IMR-90 (cell line): ENCODE results near the gene UBE3C. TPM values are rescaled to one million over a fixed set of nuclear protein-coding genes. Genes with fewer than 3 reads are reported as not detected.
"Not testable (repeated sequence)": the region's sequence is repeated elsewhere in the genome, so short reads cannot be mapped to it uniquely, and the experiment has no call there.

Experiments used
- ATAC-seq: fragments of 200-7000 bp; cut with Tn5 transposase; 2 replicates; pipeline ENCODE4 v1.9.1; 2020; ENCODE audit warnings: low read depth, mild to moderate bottlenecking, moderate library complexity
- BruUV-seq: library from RNA; stranded (reverse); fragments of 400-500 nt; replicated peaks from 2 replicates; lab custom pipeline; 2021; lab: Mats Ljungman, UMichigan
- CTCF ChIA-PET: fragments of 300-600 bp; formaldehyde crosslinking; extraction: SDS; loops from one replicate; lab custom pipeline; 2021; ENCODE audit warnings: antibody characterized with exemption; lab: Yijun Ruan, JAX
- POLR2A ChIA-PET: fragments of 300-600 bp; sonication (Branson Sonifier 250); formaldehyde crosslinking; loops from one replicate; lab custom pipeline; 2022; ENCODE audit warnings: antibody characterized with exemption; ENCODE audit not compliant: unreplicated experiment; lab: Charles Lee
- DNase-seq: peaks from one replicate; pipeline ENCODE4 v3.0.0; 2013
- H2AFZ ChIP-seq: replicated peaks from 2 replicates; pipeline ENCODE3; 2013; ENCODE audit warnings: low read length, mild to moderate bottlenecking; ENCODE audit not compliant: poor library complexity
- H2AK5ac ChIP-seq: 2 replicates; pipeline ENCODE4 v1.6.1; 2013; ENCODE audit warnings: low read depth, low read length, inconsistent platforms
- H2AK9ac ChIP-seq: replicated peaks from 2 replicates; pipeline ENCODE3; 2013; ENCODE audit warnings: mild to moderate bottlenecking, low read depth, low read length, moderate library complexity; ENCODE audit not compliant: poor library complexity
- H2BK120ac ChIP-seq: 2 replicates; pipeline ENCODE4 v1.6.1; 2013; ENCODE audit warnings: low read depth, low read length, inconsistent platforms
- H2BK15ac ChIP-seq: 3 replicates; pipeline ENCODE4 v1.6.1; 2013; ENCODE audit warnings: low read depth, low read length, inconsistent platforms
- H2BK20ac ChIP-seq: 2 replicates; pipeline ENCODE4 v1.6.1; 2013; ENCODE audit warnings: low read depth, mild to moderate bottlenecking, inconsistent platforms, low read length, moderate library complexity
- H2BK5ac ChIP-seq: 2 replicates; pipeline ENCODE4 v1.6.1; 2013; ENCODE audit warnings: mild to moderate bottlenecking, low read depth, low read length, inconsistent platforms; ENCODE audit not compliant: poor library complexity, severe bottlenecking
- H3K14ac ChIP-seq: replicated peaks from 2 replicates; pipeline ENCODE4 v1.6.1; 2013; ENCODE audit warnings: low read depth, low read length, inconsistent platforms
- H3K18ac ChIP-seq: 2 replicates; pipeline ENCODE4 v1.6.1; 2013; ENCODE audit warnings: low read depth, low read length, control low read depth
- H3K23ac ChIP-seq: 2 replicates; pipeline ENCODE4 v1.6.1; 2013; ENCODE audit warnings: low read depth, low read length, inconsistent platforms
- H3K27ac ChIP-seq: 2 replicates; pipeline ENCODE4 v1.5.1; 2013; ENCODE audit warnings: mild to moderate bottlenecking, control low read depth, low read length; ENCODE audit not compliant: insufficient read depth
- H3K27me3 ChIP-seq: 2 replicates; pipeline ENCODE4 v1.6.1; 2013; ENCODE audit warnings: low read length; ENCODE audit not compliant: control insufficient read depth, insufficient read depth
- H3K36me3 ChIP-seq: 2 replicates; pipeline ENCODE4 v1.6.1; 2013; ENCODE audit warnings: low read length, mixed read lengths; ENCODE audit not compliant: control insufficient read depth, insufficient read depth
- H3K4ac ChIP-seq: 2 replicates; pipeline ENCODE4 v1.6.1; 2013; ENCODE audit warnings: low read depth, low read length, inconsistent platforms
- H3K4me1 ChIP-seq: 2 replicates; pipeline ENCODE4 v1.6.1; 2013; ENCODE audit warnings: low read length, mixed read lengths; ENCODE audit not compliant: control insufficient read depth, insufficient read depth
- H3K4me2 ChIP-seq: 2 replicates; pipeline ENCODE4 v1.6.1; 2013; ENCODE audit warnings: low read depth, mild to moderate bottlenecking, control low read depth, low read length, moderate library complexity
- H3K4me3 ChIP-seq: 2 replicates; pipeline ENCODE4 v1.5.1; 2013; ENCODE audit warnings: low read depth, mild to moderate bottlenecking, control low read depth, low read length, moderate library complexity; ENCODE audit not compliant: insufficient read depth
- H3K56ac ChIP-seq: 2 replicates; pipeline ENCODE4 v1.6.1; 2013; ENCODE audit warnings: low read length, inconsistent platforms; ENCODE audit not compliant: insufficient read depth; ENCODE audit errors: extremely low read depth
- H3K79me1 ChIP-seq, 2 experiments: 2 replicates each; pipeline ENCODE4 v1.6.1; 2013; ENCODE audit warnings: low read length in 2 of 2, inconsistent platforms in 1 of 2, low read depth in 1 of 2
- H3K9ac ChIP-seq: 2 replicates; pipeline ENCODE4 v1.6.1; 2013; ENCODE audit warnings: low read depth, low read length, control low read depth
- H3K9me1 ChIP-seq: 2 replicates; pipeline ENCODE4 v1.6.1; 2013; ENCODE audit warnings: low read length, inconsistent platforms; ENCODE audit not compliant: insufficient read depth
- H3K9me3 ChIP-seq: 2 replicates; pipeline ENCODE4 v1.6.1; 2013; ENCODE audit warnings: low read length; ENCODE audit not compliant: control insufficient read depth, insufficient read depth
- H4K20me1 ChIP-seq: 2 replicates; pipeline ENCODE4 v1.6.1; 2013; ENCODE audit warnings: low read length, inconsistent platforms; ENCODE audit not compliant: insufficient read depth
- H4K5ac ChIP-seq: 2 replicates; pipeline ENCODE4 v1.6.1; 2013; ENCODE audit warnings: mild to moderate bottlenecking, low read depth, low read length, control low read depth
- H4K8ac ChIP-seq, 2 experiments: 2 replicates each; pipeline ENCODE4 v1.6.1; 2013; ENCODE audit warnings: low read depth in 2 of 2, low read length in 2 of 2, control low read depth in 1 of 2, inconsistent platforms in 1 of 2
- H4K91ac ChIP-seq: 2 replicates; pipeline ENCODE4 v1.6.1; 2013; ENCODE audit warnings: low read depth, low read length, inconsistent platforms; ENCODE audit not compliant: insufficient read depth
- WGBS, 2 experiments: methylation state at CpG; one replicate each; pipeline versions ENCODE4 v1.1.5 to v1.1.7; 2013; ENCODE audit warnings: missing lambda C conversion rate in 2 of 2; ENCODE audit not compliant: insufficient read length in 1 of 2; ENCODE audit errors: extremely low coverage in 2 of 2; 5-methylcytosine and 5-hydroxymethylcytosine counted together
- dilution Hi-C: fragments of 300-500 bp; cut with HindIII; formaldehyde crosslinking; loops from one replicate; pipeline ENCODE4 v1.14.3; 2018; ENCODE audit warnings: low sequenced_read_pairs; ENCODE audit not compliant: unreplicated experiment
- in situ Hi-C: fragments of 300-500 bp; cut with MboI; formaldehyde crosslinking; loops from 3 replicates; pipeline ENCODE4 v1.14.3; 2019; ENCODE audit warnings: low sequenced_read_pairs, inconsistent platforms, mixed read lengths
- intact Hi-C: fragments of 100-400 bp; cut with micrococcal nuclease; formaldehyde crosslinking; loops from 2 replicates; pipeline ENCODE4 v1.10.0; 2022
- polyA plus RNA-seq, 3 experiments: library from polyadenylated mRNA; depleted of rRNA; stranded (reverse); fragments of >200 nt; gene quantifications; 2 replicates each; pipeline ENCODE4 v1.2.3, GENCODE V29; 2012; ENCODE audit warnings: low replicate concordance in 1 of 3
- total RNA-seq: library from RNA; depleted of rRNA; stranded (reverse); fragments of >200 nt; gene quantifications from 2 replicates; pipeline ENCODE4 v1.2.3, GENCODE V29; 2012

UBE3C gene
- total and polyA plus RNA-seq, 2 of the 4 experiments (the other 2 are of a cell fraction), result 43.0 to 60.6 TPM

GRCh38 chr7:157251817-157252216 lies 113.1 kb downstream of the UBE3C start:
- dilution Hi-C loops, POLR2A ChIA-PET, BruUV-seq, H3K56ac ChIP-seq, H4K91ac ChIP-seq, H3K18ac ChIP-seq, H3K4ac ChIP-seq, H3K4me1 ChIP-seq, ATAC-seq, H3K27ac ChIP-seq, H2AK9ac ChIP-seq, H2AFZ ChIP-seq, DNase-seq, H2AK5ac ChIP-seq, H3K9me3 ChIP-seq, H3K23ac ChIP-seq, H3K79me1 ChIP-seq, H2BK20ac ChIP-seq, H4K8ac ChIP-seq, H3K9ac ChIP-seq, H3K27me3 ChIP-seq, H2BK15ac ChIP-seq, H2BK120ac ChIP-seq, H4K5ac ChIP-seq, H3K14ac ChIP-seq, H3K4me3 ChIP-seq, H3K4me2 ChIP-seq, H3K9me1 ChIP-seq, H4K20me1 ChIP-seq, H2BK5ac ChIP-seq: not testable (repeated sequence)
- WGBS, 2 experiments, result 96% methylated on average over 4 of the region's 6 CpGs; no CpG with 5 or more reads in 1 of the 2 experiments
- intact Hi-C loops, result loop anchor here (5.0 kb wide), 1 partner anchor 280 kb away; no protein-coding TSS in a partner anchor
- in situ Hi-C loops, result loop anchor here (25.0 kb wide), 1 partner anchor 290 kb away; no protein-coding TSS in a partner anchor
- CTCF ChIA-PET, result interaction anchor here (0.6 kb wide), 1 partner anchor 17 kb away, joined by 6 read pairs; no protein-coding TSS in a partner anchor
- peaks cover 35% of the 10 kb centered on the region for H3K36me3 ChIP-seq
